ENCODE results near the gene COL4A1.
A peak's percentile ranks its signal among the peaks of the same experiment; 100 is the strongest.

Gene COL4A1

GRCh38 chr13:110234532-110234931 is 72.4 kb downstream of the COL4A1 start:
- no peak for DNase-seq (ENCODE audit: low read depth)

GRCh38 chr13:110233951-110234280 is 73.0 kb downstream of the COL4A1 start:
- DNase-seq (ENCODE audit: low read depth), result no peak

GRCh38 chr13:110233181-110233950 is 73.6 kb downstream of the COL4A1 start:
- DNase-seq (ENCODE audit: low read depth), result peak; percentile 89

GRCh38 chr13:110232756-110233155 is 74.2 kb downstream of the COL4A1 start:
- DNase-seq (ENCODE audit: low read depth), result no peak

GRCh38 chr13:110232142-110232541 is 74.8 kb downstream of the COL4A1 start:
- no peak for DNase-seq (ENCODE audit: low read depth)

- no peak for DNase-seq (ENCODE audit: low read depth)
Observed at GRCh38 chr13:110231348-110232047, 75.5 kb downstream of the COL4A1 start.

GRCh38 chr13:110230661-110231347 is 76.2 kb downstream of the COL4A1 start:
- no peak for DNase-seq (ENCODE audit: low read depth)

GRCh38 chr13:110229905-110230563 is 76.9 kb downstream of the COL4A1 start:
- DNase-seq (ENCODE audit: low read depth), result no peak

- peak; percentile 46 for DNase-seq (ENCODE audit: low read depth)
Observed at GRCh38 chr13:110228936-110229904, 77.7 kb downstream of the COL4A1 start.

GRCh38 chr13:110227864-110228643 is 78.9 kb downstream of the COL4A1 start:
- no peak for DNase-seq (ENCODE audit: low read depth)

- no peak for DNase-seq (ENCODE audit: low read depth)
Observed at GRCh38 chr13:110227416-110227815, 79.5 kb downstream of the COL4A1 start.

- DNase-seq (ENCODE audit: low read depth), result no peak
Observed at GRCh38 chr13:110225609-110226574, 81.1 kb downstream of the COL4A1 start.

- DNase-seq (ENCODE audit: low read depth), result no peak
Observed at GRCh38 chr13:110225003-110225402, 82.0 kb downstream of the COL4A1 start.

GRCh38 chr13:110224519-110224918 is 82.4 kb downstream of the COL4A1 start:
- no peak for DNase-seq (ENCODE audit: low read depth)

- DNase-seq (ENCODE audit: low read depth), result no peak
Observed at GRCh38 chr13:110221406-110222117, 85.4 kb downstream of the COL4A1 start.

- DNase-seq (ENCODE audit: low read depth), result no peak
Observed at GRCh38 chr13:110220471-110220870, 86.5 kb downstream of the COL4A1 start.

GRCh38 chr13:110218581-110219201 is 88.3 kb downstream of the COL4A1 start:
- DNase-seq (ENCODE audit: low read depth), result no peak

- DNase-seq (ENCODE audit: low read depth), result no peak
Observed at GRCh38 chr13:110217811-110218210, 89.1 kb downstream of the COL4A1 start.
